GM06990 (cell line): ENCODE results near the gene KIFC1.

ENCODE experiments used
- DNase-seq: peaks from one replicate; pipeline ENCODE4 v3.0.0-alpha.2; 2011; ENCODE audit not compliant: insufficient read length; ENCODE audit errors: extremely low read depth
- H3K27me3 ChIP-seq: replicated peaks from 2 replicates; pipeline ENCODE4 v1.6.0; 2011; ENCODE audit warnings: low read length; ENCODE audit not compliant: control insufficient read depth, insufficient read depth
- H3K36me3 ChIP-seq: 2 replicates; pipeline ENCODE4 v1.5.1; 2011; ENCODE audit warnings: low read length; ENCODE audit not compliant: control insufficient read depth, insufficient read depth
- H3K4me3 ChIP-seq: replicated peaks from 2 replicates; pipeline ENCODE4 v1.5.1; 2011; ENCODE audit warnings: low read depth, mild to moderate bottlenecking, control low read depth, low read length
- TF ChIP-seq, protein P1 (sequence below): IDR thresholded peaks from 2 replicates; pipeline ENCODE4 v1.5.1; 2011; ENCODE audit warnings: low read length, control low read depth, mild to moderate bottlenecking, inconsistent platforms; ENCODE audit not compliant: insufficient read depth, poor library complexity, severe bottlenecking

KIFC1 gene

DNA sequence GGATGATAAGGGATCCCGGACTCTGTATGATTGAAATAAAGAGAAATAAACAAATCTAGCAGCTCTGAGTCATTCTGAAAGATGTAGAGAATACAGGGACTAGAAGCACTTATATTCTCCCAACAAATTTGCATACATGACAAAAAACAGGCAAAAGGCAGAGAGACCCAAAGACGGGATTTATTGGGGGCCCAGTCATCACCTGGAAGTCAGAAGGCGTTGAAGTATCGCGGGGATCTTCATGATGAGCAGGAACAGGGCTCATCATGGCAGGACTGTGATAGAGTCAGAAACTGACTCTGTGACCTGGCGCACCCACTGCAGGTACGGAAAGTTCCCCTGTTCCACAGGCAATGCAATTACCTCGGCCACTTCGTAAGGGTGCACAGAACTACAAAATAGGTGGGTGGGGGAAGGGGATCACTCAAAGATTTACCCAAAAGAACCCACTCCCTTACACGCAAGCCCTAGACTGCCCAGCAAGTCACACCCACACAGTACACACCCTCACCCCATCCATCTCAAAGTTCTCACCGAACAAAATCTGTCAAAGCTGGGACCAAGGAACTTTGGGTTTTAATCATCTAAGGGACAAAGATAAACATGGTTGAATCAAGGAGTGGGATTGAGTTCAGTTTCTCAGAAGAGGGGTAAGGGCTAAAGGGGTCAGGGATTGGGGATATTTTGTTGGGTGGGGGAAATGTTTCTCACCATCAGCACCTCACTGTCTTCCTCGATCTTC lies 24.9 kb downstream of the KIFC1 start:
- Histone ChIP-seq H3K27me3 (no peaks in the 10 kb centered on the region), H3K36me3 (peaks cover 12% of the 10 kb centered on the region), H3K4me3 (peak overlapping the region; percentile 81)
- TF ChIP-seq, protein P1, sequence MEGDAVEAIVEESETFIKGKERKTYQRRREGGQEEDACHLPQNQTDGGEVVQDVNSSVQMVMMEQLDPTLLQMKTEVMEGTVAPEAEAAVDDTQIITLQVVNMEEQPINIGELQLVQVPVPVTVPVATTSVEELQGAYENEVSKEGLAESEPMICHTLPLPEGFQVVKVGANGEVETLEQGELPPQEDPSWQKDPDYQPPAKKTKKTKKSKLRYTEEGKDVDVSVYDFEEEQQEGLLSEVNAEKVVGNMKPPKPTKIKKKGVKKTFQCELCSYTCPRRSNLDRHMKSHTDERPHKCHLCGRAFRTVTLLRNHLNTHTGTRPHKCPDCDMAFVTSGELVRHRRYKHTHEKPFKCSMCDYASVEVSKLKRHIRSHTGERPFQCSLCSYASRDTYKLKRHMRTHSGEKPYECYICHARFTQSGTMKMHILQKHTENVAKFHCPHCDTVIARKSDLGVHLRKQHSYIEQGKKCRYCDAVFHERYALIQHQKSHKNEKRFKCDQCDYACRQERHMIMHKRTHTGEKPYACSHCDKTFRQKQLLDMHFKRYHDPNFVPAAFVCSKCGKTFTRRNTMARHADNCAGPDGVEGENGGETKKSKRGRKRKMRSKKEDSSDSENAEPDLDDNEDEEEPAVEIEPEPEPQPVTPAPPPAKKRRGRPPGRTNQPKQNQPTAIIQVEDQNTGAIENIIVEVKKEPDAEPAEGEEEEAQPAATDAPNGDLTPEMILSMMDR, result no peak
- peak; percentile 72 for DNase-seq

DNA sequence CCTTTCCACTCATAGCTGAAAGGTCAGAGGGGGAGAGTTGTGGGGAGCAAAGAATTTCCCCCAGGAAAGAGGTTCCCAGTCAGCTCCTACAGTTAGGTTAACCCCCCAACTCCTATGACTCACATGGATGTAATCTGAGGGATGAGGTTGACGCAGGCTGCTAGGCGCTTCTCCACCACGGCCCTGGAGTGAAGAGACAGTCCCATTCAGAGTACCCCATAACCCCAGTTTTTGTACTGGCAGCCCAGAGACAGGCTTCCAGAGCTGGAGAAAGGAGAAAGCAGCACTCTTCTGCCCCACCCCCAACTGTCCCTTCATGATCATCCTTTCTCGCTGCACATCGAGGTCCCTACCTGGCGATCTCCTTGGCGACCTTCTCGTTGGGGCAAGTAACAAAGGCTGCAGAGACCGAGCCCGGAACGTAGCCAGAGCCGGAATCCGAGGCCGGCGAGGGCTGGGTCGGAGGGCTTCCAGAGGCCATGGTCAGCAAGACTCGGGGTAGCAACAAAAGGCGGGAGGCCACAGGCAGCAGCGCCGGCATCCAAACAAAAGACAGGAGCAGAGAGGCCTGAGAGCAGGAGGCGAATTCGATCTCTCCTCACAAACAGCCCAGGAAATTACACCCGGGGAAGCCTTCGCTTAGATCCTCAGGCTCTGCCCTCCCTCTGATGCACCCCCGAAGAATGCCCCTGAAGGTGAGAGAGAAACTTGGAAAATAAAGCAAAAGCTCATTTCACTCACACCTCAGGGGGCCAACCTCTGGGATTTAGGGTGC lies 25.7 kb downstream of the KIFC1 start:
- H3K36me3 ChIP-seq, result peaks cover 12% of the 10 kb centered on the region
- no peaks in the 10 kb centered on the region for H3K27me3 ChIP-seq
- H3K4me3 ChIP-seq, result peak overlapping the region; percentile 81
- TF ChIP-seq, protein P1, result no peak
- no peak for DNase-seq

DNA sequence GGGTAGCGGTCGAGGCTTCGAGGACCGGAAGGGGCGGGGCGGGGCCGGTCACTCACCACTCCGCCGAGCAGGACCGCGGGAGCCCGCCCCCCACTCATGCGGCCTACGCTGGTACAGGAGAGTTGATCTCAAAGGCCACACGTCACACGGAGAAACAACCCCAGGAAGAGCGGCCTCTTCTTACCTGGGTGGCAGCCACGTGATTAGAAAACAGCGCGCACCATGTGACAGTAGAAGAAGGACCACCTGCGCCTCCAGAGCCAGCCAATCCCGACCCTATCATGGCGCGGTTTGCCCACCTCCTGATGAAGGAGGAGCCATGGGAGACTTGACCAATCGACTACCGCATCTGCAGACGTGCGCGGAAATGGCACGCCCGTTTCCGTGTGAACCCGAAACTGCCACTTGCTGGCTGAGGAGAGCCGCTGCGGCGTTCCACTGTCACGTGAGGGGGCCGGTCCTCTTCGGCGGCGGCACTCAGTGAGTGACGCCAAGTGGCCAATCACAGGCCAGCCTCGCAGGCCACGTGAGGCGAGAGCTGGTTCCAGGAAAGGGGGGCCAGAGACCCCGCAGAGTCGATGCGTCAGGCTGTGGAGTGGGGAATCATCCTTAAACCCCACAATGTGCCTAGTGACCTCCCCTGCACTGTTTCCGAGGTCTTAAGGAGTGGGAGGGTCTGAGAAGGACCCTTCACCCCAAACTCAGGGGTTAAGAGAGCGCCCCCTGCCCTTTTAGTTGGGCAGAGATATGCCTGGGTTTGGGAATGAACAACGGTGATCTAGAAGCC lies 26.5 kb downstream of the KIFC1 start, which contains the start of gene CUTA:
Gene CUTA (minus strand): TSS at position 205 of the 787 bp plus-strand sequence. CDS start 107 bp downstream, at position 98.
- TF ChIP-seq, protein P1, result peak; percentile 51
- peaks cover 9% of the 10 kb centered on the region for H3K36me3 ChIP-seq
- H3K27me3 ChIP-seq, result no peaks in the 10 kb centered on the region
- peak; percentile 97 for DNase-seq
- H3K4me3 ChIP-seq, result peak within 1 kb of the TSS; percentile 81

DNA sequence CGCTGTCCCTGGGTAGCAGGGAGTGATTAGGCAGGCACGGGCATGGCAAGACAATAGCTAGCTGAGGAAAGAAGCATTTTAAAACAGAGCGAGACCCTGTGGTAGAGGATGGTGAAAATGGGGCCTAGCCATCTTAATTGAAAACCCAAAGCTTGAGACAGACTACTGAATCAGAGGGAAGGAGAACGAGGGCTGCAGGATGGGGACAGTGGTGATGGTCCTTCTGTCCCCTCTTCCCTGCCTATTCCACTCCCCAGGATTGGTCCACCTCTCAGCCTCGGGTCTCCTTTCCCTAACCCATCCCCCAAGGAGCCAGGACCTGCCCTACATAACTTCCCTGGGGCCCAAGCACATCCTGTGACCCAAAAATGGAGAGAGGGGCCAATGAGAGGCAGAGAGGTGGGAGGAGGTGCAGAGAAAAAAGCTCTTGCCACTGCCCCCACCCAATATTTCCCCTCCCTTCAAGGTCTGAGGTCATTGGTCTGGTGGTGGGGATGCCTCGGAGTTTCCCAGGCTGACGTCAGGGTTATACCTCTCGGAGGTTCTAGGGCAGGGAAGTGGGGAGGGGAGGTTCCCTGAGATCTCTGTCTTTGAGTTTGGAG lies 27.2 kb downstream of the KIFC1 start:
- Histone ChIP-seq H3K4me3 (peak overlapping the region; percentile 81), H3K27me3 (no peaks in the 10 kb centered on the region), H3K36me3 (peaks cover 6% of the 10 kb centered on the region)
- DNase-seq, result no peak
- TF ChIP-seq, protein P1, result no peak

DNA sequence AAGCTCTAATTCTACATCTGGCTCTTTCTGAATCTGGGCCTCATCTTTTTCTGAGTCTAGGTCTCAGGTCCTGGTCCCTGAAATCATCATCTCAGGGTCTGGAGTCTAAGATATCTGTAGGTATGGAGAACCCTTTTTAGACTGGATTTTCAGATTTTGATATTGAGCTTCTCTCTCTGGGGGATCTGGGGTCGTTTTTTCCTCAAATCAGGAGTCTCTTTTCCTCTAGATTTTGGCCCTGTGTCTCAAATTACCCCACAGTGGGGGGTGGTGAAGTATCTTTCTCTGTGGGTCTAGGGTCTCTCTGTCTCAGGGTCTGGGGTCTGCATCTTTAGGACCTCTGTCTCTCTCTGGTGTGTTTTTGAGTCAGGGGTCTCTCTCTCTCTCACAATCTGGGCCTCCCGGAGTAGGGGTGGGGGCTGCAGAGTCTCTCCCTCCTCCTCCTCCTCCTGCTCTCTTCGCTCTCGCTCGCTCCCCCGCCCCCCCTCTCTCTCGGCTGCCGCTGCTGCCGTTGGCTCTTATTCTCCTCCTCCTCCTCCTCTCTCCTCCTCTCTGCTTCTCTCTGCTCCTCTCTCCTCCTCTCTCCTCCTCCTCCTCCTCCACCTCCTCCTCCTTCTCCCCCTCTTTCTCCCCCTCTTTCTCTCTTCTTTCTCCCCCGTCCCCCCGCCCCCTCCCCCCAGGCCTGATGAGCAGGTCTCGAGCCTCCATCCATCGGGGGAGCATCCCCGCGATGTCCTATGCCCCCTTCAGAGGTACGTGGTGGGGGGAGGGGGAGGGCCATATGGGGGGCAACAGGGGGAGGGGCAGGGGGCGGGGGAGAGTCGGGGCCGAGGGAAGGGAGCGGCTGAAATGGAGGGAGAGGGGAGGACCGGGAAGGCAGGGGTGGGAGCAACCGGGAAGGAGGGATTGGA lies 28.2 kb downstream of the KIFC1 start, which contains the start of gene SYNGAP1:
Gene SYNGAP1 (plus strand): TSS at position 486 of the 911 bp plus-strand sequence. CDS start 200 bp downstream, at position 686.
- DNase-seq, result no peak
- Histone ChIP-seq H3K36me3 (peaks cover 3% of the 10 kb centered on the region), H3K4me3 (no peak within 1 kb of the TSS), H3K27me3 (no peaks in the 10 kb centered on the region)
- TF ChIP-seq, protein P1, result no peak
